Measurements from ENCODE around the gene PARD3.

The PARD3 gene

DNA sequence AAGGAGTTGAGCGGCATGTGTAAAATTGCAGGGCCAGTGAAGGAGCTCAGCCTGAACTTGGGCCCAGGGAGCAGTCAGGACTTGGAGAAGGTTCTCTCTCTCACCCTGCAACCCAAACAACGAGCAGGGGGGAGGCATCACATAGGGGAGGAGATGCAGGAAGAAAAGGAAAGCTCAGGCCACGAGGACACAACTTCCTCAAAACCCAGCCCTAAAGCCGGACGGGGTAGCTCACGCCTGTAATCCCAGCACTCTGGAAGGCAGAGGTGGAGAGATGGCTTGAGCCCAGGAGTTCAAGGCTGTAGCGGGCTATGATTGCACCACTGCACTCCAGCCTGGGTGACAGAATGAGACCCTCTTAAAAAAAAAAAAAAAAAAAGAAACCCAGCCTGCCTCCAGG is 629.1 kb downstream of the PARD3 start:
- no peak for TF ChIP-seq FOXP2 (optimal IDR thresholded peaks at IDR 0.05; ENCODE audit: borderline replicate concordance, extremely low read depth, extremely low read length, insufficient read depth)
- no peak for TF ChIP-seq SIN3A (IDR thresholded peaks at IDR 0.05; ENCODE audit: borderline replicate concordance, insufficient read depth, low read length)
- TF ChIP-seq TAF1 (IDR thresholded peaks at IDR 0.05; ENCODE audit: borderline replicate concordance, insufficient read depth, low read length) = no peak
- no peak for TF ChIP-seq POLR2AphosphoS5 (IDR thresholded peaks at IDR 0.05; ENCODE audit: low read depth, low read length)
- TF ChIP-seq, protein P1, sequence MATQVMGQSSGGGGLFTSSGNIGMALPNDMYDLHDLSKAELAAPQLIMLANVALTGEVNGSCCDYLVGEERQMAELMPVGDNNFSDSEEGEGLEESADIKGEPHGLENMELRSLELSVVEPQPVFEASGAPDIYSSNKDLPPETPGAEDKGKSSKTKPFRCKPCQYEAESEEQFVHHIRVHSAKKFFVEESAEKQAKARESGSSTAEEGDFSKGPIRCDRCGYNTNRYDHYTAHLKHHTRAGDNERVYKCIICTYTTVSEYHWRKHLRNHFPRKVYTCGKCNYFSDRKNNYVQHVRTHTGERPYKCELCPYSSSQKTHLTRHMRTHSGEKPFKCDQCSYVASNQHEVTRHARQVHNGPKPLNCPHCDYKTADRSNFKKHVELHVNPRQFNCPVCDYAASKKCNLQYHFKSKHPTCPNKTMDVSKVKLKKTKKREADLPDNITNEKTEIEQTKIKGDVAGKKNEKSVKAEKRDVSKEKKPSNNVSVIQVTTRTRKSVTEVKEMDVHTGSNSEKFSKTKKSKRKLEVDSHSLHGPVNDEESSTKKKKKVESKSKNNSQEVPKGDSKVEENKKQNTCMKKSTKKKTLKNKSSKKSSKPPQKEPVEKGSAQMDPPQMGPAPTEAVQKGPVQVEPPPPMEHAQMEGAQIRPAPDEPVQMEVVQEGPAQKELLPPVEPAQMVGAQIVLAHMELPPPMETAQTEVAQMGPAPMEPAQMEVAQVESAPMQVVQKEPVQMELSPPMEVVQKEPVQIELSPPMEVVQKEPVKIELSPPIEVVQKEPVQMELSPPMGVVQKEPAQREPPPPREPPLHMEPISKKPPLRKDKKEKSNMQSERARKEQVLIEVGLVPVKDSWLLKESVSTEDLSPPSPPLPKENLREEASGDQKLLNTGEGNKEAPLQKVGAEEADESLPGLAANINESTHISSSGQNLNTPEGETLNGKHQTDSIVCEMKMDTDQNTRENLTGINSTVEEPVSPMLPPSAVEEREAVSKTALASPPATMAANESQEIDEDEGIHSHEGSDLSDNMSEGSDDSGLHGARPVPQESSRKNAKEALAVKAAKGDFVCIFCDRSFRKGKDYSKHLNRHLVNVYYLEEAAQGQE (IDR thresholded peaks at IDR 0.05; ENCODE audit: insufficient read depth in 1 of 2, low read depth in 2 of 2, low read length in 2 of 2) = no peak

DNA sequence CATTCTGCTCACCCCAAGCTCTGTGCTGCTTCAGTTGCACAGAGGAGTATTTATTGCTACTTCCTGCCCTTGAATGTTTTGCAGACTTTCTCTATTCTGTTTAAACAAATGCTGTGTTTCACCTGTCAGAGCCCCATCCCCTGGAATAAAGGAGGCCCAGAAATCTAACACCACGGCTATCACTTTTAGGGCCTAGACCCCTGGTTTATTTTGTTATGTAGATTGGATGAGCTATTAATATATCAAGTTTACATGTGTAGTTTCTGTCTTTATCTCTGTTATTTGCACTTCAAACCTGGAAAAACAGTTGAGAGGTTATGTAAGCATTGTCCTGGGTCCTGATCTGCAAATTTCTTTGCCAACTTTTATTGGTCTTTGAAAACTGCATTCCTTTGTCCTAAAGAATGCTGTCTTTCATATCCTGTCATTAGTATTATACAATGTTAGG is 630.1 kb downstream of the PARD3 start:
- TF ChIP-seq FOXP2 (optimal IDR thresholded peaks at IDR 0.05; ENCODE audit: borderline replicate concordance, extremely low read depth, extremely low read length, insufficient read depth) = no peak
- TF ChIP-seq, protein P1 (IDR thresholded peaks at IDR 0.05; ENCODE audit: insufficient read depth in 1 of 2, low read depth in 2 of 2, low read length in 2 of 2) = no peak
- no peak for TF ChIP-seq TAF1 (IDR thresholded peaks at IDR 0.05; ENCODE audit: borderline replicate concordance, insufficient read depth, low read length)
- no peak for TF ChIP-seq POLR2AphosphoS5 (IDR thresholded peaks at IDR 0.05; ENCODE audit: low read depth, low read length)
- TF ChIP-seq SIN3A (IDR thresholded peaks at IDR 0.05; ENCODE audit: borderline replicate concordance, insufficient read depth, low read length) = no peak

GRCh38 chr10:34184397-34184796 is 630.7 kb downstream of the PARD3 start:
- TF ChIP-seq POLR2AphosphoS5 (IDR thresholded peaks at IDR 0.05; ENCODE audit: low read depth, low read length) (no peak), TAF1 (IDR thresholded peaks at IDR 0.05; ENCODE audit: borderline replicate concordance, insufficient read depth, low read length) (no peak), SIN3A (IDR thresholded peaks at IDR 0.05; ENCODE audit: borderline replicate concordance, insufficient read depth, low read length) (no peak), FOXP2 (optimal IDR thresholded peaks at IDR 0.05; ENCODE audit: borderline replicate concordance, extremely low read depth, extremely low read length, insufficient read depth) (no peak)
- TF ChIP-seq, protein P1 (IDR thresholded peaks at IDR 0.05; ENCODE audit: insufficient read depth in 1 of 2, low read depth in 2 of 2, low read length in 2 of 2) = no peak

DNA sequence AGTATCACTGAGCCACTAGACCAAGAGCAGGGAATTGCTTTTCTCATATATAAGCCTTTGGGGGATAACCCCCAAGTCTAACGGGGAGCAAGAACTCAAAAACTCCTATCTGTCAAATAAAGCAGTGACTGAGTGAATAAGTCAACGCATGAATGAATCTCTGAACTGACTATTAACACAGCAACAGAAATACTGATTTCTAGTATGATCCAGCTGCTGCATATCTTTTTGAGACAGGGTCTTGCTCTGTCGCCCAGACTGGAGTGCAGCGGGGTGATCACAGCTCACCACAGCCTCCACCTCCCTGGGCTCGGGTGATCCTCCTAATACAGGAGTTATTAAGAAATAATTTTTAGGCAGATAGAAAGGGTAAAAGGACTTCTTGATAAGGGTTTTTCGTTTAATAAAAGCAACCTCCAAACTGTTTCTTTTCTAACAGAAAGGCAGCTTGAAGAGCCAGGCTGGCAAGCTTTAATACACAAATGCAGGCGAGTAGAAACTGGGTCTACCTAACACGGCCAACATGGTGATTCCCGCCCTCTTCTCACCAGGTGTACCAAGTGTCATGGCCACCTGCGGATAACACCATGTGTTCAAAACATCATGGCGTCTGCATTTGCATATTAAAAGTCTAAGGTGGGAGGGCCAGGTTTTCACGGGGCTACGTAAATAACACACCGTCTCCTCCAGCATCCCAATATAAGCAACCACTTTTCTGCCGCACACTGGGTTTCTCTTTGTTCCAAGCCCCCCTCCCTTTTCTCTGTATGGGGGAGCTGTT is 631.9 kb downstream of the PARD3 start:
- TF ChIP-seq POLR2AphosphoS5 (IDR thresholded peaks at IDR 0.05; ENCODE audit: low read depth, low read length) (no peak), TAF1 (IDR thresholded peaks at IDR 0.05; ENCODE audit: borderline replicate concordance, insufficient read depth, low read length) (no peak), SIN3A (IDR thresholded peaks at IDR 0.05; ENCODE audit: borderline replicate concordance, insufficient read depth, low read length) (no peak), FOXP2 (optimal IDR thresholded peaks at IDR 0.05; ENCODE audit: borderline replicate concordance, extremely low read depth, extremely low read length, insufficient read depth) (no peak)
- TF ChIP-seq, protein P1 (IDR thresholded peaks at IDR 0.05; ENCODE audit: insufficient read depth in 1 of 2, low read depth in 2 of 2, low read length in 2 of 2) = no peak
